Ishikawa (cell line): ENCODE measurements around the gene CCDC69.

Experiments
- CEBPB ChIP-seq: IDR thresholded peaks from 2 replicates; pipeline ENCODE4 v1.6.1; 2012
- CREB1 ChIP-seq: IDR thresholded peaks from 2 replicates; pipeline ENCODE4 v1.6.1; 2012; ENCODE audit warnings: low read depth
- EGR1 ChIP-seq: IDR thresholded peaks from 2 replicates; pipeline ENCODE4 v1.6.1; 2012
- EP300 ChIP-seq: IDR thresholded peaks from 2 replicates; pipeline ENCODE4 v1.6.1; 2012; ENCODE audit warnings: borderline replicate concordance
- FOXM1 ChIP-seq: IDR thresholded peaks from 2 replicates; pipeline ENCODE4 v1.6.1; 2012; ENCODE audit warnings: low read depth, borderline replicate concordance
- NFIC ChIP-seq: IDR thresholded peaks from 2 replicates; pipeline ENCODE4 v1.6.1; 2012
- RAD21 ChIP-seq: IDR thresholded peaks from 2 replicates; pipeline ENCODE4 v1.6.1; 2012; ENCODE audit warnings: low read depth
- TAF1 ChIP-seq: IDR thresholded peaks from 2 replicates; pipeline ENCODE4 v1.6.1; 2012; ENCODE audit warnings: low read depth, mild to moderate bottlenecking
- TCF12 ChIP-seq: IDR thresholded peaks from 2 replicates; pipeline ENCODE4 v1.6.1; 2012; ENCODE audit warnings: low read depth
- TEAD4 ChIP-seq: IDR thresholded peaks from 2 replicates; pipeline ENCODE4 v1.6.1; 2012
- YY1 ChIP-seq: IDR thresholded peaks from 2 replicates; pipeline ENCODE4 v1.6.1; 2012; ENCODE audit warnings: low read depth
- ZBTB7A ChIP-seq: IDR thresholded peaks from 2 replicates; pipeline ENCODE4 v1.6.1; 2012; ENCODE audit warnings: low read depth
- TF ChIP-seq, protein P1 (sequence below): IDR thresholded peaks from 2 replicates; pipeline ENCODE4 v1.6.1; 2012
- TF ChIP-seq, protein P2 (sequence below): IDR thresholded peaks from 2 replicates; pipeline ENCODE4 v1.6.1; 2012
- TF ChIP-seq, protein P3 (sequence below): IDR thresholded peaks from 2 replicates; pipeline ENCODE4 v1.6.1; 2012; ENCODE audit warnings: low read depth, mild to moderate bottlenecking

Gene CCDC69

DNA sequence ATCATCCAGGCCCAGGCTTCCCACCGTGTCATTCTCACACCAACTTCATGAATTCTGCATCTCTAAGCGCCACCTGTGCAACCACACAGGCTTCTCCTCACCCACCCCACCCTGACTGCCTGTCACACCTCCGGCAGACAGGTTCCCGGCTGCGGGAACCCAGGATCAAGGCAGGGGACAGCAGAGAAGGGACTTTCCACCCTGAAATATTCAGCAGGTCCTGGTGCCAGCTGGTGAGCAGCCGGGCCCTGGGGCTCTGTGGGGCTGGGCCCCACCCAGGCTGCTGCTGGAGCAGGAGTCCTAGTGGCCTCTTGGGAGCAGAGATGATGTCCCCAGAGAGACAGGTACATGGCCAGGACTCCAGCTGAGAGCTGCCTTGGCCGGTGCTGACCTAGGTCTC lies 79.0 kb downstream of the CCDC69 start:
- no peak for TF ChIP-seq YY1
- TF ChIP-seq CREB1 = no peak
- no peak for TF ChIP-seq EP300
- TF ChIP-seq EGR1 = no peak

DNA sequence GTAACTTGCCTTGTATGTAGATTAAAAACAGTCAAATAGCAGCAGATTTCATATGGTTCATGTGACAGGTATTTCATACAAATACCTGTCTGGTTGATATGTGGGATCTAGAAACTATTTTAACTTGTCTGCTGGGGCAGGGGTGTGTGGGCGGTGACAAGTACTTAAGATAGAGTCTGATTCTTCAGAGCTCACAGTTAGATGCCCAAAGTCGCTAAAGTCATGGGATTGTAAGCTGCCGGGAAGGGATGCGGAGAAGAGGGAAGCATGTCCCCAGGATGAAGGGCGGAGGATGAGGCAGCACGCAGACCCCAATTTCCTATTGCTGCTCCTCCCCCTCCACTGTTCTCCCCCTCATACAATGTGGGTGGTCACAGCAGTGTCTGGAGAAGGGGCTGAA lies 79.6 kb downstream of the CCDC69 start:
- no peak for TF ChIP-seq YY1
- TF ChIP-seq ZBTB7A = no peak
- TF ChIP-seq EP300 = no peak
- no peak for TF ChIP-seq TEAD4
- TF ChIP-seq, protein P1, sequence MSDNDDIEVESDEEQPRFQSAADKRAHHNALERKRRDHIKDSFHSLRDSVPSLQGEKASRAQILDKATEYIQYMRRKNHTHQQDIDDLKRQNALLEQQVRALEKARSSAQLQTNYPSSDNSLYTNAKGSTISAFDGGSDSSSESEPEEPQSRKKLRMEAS = no peak
- TF ChIP-seq TCF12 = no peak
- TF ChIP-seq CREB1 = no peak
- no peak for TF ChIP-seq CEBPB
- no peak for TF ChIP-seq TAF1
- TF ChIP-seq NFIC = no peak
- TF ChIP-seq, protein P2, sequence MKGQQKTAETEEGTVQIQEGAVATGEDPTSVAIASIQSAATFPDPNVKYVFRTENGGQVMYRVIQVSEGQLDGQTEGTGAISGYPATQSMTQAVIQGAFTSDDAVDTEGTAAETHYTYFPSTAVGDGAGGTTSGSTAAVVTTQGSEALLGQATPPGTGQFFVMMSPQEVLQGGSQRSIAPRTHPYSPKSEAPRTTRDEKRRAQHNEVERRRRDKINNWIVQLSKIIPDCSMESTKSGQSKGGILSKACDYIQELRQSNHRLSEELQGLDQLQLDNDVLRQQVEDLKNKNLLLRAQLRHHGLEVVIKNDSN = no peak
- no peak for TF ChIP-seq FOXM1
- no peak for TF ChIP-seq EGR1

DNA sequence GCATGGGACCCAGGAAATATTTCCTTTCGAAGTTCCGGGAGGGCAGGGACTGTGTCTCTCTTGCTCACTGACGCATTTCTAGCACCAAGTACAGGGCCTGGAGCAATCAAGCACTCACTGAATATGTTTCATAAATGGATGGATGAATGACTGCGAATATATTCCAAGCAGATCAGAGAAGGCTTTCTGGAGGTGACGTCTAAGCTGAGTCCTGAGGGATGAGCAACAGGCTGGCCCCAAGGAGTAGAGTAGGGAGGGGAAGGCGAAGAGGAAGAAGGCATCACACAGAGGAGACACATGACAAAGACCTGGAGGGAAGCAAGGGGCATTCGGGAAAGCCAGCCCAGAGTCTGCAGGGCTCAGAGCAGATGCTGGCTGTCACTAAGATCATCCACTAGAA lies 80.2 kb downstream of the CCDC69 start:
- no peak for TF ChIP-seq CEBPB
- no peak for TF ChIP-seq EGR1

DNA sequence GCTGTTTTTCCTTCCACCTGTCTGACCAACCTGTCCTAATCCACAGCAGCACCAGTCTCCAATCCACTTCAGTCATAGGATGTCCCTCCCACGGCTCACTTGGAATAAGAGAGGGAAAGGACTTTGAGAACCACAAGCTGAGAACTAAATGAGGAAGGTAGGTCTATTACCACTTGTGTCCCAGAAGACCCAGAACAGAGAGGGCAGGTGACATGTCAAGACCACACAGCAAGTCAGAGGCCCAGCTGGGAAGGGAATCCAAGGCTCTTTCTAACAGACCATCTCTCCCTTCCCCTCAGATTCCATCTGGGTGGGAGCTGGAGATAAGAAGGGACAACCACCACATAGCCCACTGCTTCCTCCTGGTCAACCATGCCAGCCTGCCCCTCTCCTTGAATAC lies 81.0 kb downstream of the CCDC69 start:
- TF ChIP-seq EP300 = no peak
- no peak for TF ChIP-seq CEBPB
- no peak for TF ChIP-seq NFIC
- no peak for TF ChIP-seq TAF1
- TF ChIP-seq TCF12 = no peak
- no peak for TF ChIP-seq RAD21
- TF ChIP-seq, protein P3, sequence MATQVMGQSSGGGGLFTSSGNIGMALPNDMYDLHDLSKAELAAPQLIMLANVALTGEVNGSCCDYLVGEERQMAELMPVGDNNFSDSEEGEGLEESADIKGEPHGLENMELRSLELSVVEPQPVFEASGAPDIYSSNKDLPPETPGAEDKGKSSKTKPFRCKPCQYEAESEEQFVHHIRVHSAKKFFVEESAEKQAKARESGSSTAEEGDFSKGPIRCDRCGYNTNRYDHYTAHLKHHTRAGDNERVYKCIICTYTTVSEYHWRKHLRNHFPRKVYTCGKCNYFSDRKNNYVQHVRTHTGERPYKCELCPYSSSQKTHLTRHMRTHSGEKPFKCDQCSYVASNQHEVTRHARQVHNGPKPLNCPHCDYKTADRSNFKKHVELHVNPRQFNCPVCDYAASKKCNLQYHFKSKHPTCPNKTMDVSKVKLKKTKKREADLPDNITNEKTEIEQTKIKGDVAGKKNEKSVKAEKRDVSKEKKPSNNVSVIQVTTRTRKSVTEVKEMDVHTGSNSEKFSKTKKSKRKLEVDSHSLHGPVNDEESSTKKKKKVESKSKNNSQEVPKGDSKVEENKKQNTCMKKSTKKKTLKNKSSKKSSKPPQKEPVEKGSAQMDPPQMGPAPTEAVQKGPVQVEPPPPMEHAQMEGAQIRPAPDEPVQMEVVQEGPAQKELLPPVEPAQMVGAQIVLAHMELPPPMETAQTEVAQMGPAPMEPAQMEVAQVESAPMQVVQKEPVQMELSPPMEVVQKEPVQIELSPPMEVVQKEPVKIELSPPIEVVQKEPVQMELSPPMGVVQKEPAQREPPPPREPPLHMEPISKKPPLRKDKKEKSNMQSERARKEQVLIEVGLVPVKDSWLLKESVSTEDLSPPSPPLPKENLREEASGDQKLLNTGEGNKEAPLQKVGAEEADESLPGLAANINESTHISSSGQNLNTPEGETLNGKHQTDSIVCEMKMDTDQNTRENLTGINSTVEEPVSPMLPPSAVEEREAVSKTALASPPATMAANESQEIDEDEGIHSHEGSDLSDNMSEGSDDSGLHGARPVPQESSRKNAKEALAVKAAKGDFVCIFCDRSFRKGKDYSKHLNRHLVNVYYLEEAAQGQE = no peak
- TF ChIP-seq EGR1 = no peak
- TF ChIP-seq CREB1 = no peak
- TF ChIP-seq, protein P1 = no peak
- TF ChIP-seq TEAD4 = no peak
- no peak for TF ChIP-seq YY1

DNA sequence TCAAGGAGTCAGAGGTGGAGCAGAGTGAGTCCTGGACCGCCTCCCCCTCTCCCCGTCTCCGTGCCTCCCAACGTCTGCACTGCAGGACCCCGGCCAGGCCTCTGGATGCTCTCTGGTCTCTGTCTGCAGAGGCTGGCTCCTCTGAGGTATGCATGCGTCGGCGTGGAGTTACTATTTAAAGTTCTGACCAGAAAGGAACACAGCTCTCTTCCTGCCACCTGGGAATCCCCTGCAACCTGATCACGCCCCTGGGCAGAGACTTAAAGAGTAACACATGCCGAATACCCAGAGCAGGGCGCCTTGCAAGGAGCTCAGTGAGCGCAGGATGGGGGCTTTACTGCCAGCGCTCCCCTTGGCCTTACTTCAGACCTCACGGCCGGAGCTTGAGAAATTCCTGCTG lies 82.4 kb downstream of the CCDC69 start:
- TF ChIP-seq, protein P1 = no peak
- no peak for TF ChIP-seq CEBPB

DNA sequence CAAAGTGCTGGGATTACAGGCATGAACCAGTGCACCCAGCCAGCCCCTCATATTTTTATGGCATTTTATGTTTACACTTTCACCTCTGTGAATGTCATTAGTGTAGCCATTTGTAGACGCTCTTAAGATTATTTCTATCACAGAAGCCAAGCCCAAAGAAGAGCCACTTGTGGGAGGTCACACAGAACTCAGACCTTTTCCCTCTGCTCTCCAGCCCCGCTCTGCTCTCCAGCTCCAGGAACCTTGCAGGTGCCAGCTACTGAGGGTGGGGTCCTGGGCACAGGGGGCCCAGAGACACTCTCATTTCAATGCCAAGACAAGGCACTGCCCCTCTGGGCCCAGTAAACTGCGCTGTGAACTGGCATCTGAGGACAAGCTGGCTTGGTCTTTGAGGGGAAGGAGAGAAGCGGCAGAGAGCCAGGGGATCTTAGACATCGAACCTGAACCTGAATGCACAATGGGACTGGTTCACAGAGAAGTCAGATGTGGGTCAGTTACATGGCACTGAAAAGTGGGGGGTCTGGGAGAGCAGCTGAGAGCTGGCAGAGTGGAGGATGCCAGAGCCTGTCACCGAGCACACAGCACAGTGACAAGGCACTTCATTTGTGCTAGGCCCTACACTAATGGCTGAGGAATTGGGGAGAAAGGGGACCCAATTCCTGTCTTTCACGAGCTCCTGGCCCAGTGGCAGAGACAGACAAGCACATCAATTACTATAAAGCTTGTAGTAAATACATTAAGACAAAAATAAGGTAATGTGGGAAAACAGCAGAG lies 83.0 kb downstream of the CCDC69 start:
- TF ChIP-seq TCF12 (no peak), YY1 (no peak), CEBPB (no peak), NFIC (no peak), TEAD4 (no peak), CREB1 (no peak), FOXM1 (no peak), ZBTB7A (no peak), EGR1 (no peak), RAD21 (no peak), TAF1 (no peak), EP300 (no peak)
- TF ChIP-seq, protein P1 = no peak
- TF ChIP-seq, protein P2 = no peak
- TF ChIP-seq, protein P3 = no peak
